ENCODE measurements around the gene RNU1-3.
"Not testable (repeated sequence)": the region's sequence is repeated elsewhere in the genome, so short reads cannot be mapped to it uniquely, and the experiment has no call there.

DNA sequence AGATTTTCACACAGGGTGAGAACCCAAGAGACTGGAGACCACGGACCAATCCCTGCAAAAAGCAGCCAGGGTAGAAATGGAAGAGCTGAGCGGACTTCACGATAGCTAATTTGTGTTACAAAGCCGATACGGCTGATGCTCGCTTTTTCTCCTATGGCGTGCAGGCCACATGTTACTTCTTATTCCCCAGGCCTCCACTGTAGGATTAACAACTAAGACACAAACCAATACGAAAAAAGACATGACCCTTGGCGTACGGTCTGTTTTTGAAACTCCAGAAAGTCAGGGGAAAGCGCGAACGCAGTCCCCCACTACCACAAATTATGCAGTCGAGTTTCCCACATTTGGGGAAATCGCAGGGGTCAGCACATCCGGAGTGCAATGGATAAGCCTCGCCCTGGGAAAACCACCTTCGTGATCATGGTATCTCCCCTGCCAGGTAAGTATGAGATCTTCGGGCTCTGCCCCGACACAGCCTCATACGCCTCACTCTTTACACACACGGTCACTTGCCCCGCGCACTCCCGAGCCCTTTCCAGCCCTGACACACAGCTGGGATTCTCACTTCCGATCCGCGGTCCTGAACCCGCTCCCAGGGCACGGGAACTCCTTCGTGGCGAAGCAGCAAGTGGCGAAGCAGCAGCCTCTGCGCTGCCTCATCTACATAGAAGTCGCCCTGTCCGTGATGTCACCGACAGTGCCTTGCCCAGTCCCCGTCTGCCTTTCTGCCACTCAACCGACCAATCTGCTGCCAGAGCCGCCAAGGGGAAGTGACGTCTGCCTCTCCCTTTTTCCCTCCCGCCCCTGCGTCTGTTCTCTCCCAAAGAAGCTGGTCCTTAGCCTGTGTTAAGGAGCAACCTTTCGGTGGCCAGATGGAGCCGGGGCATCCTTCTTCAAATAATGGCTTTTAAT lies at the start of gene RNU1-3:
- TF ChIP-seq, protein P1, sequence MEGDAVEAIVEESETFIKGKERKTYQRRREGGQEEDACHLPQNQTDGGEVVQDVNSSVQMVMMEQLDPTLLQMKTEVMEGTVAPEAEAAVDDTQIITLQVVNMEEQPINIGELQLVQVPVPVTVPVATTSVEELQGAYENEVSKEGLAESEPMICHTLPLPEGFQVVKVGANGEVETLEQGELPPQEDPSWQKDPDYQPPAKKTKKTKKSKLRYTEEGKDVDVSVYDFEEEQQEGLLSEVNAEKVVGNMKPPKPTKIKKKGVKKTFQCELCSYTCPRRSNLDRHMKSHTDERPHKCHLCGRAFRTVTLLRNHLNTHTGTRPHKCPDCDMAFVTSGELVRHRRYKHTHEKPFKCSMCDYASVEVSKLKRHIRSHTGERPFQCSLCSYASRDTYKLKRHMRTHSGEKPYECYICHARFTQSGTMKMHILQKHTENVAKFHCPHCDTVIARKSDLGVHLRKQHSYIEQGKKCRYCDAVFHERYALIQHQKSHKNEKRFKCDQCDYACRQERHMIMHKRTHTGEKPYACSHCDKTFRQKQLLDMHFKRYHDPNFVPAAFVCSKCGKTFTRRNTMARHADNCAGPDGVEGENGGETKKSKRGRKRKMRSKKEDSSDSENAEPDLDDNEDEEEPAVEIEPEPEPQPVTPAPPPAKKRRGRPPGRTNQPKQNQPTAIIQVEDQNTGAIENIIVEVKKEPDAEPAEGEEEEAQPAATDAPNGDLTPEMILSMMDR (IDR thresholded peaks at IDR 0.05): not testable (repeated sequence)
- TF ChIP-seq EP300 (IDR thresholded peaks at IDR 0.05): not testable (repeated sequence)

Data from gastroesophageal sphincter (tissue), 3 donors.